Sigmoid colon (tissue), 4 donors: ENCODE measurements around the gene PLA2G5.

Source experiments
- EP300 ChIP-seq, 4 donors: sonication (generic); formaldehyde crosslinking; IDR thresholded peaks; one replicate each; pipeline ENCODE4 v1.6.1; 2017; ENCODE audit warnings: antibody characterized with exemption in 4 of 4
- TF ChIP-seq, protein P1 (sequence below), 4 experiments: fragments of 450-650 bp in 3 of 4; fragments of 200-600 bp in 1 of 4; IDR thresholded peaks; one replicate each; pipeline ENCODE4 v1.5.1; 2016 to 2019; ENCODE audit warnings: antibody characterized with exemption in 4 of 4, mild to moderate bottlenecking in 3 of 4, moderate library complexity in 2 of 4

DNA sequence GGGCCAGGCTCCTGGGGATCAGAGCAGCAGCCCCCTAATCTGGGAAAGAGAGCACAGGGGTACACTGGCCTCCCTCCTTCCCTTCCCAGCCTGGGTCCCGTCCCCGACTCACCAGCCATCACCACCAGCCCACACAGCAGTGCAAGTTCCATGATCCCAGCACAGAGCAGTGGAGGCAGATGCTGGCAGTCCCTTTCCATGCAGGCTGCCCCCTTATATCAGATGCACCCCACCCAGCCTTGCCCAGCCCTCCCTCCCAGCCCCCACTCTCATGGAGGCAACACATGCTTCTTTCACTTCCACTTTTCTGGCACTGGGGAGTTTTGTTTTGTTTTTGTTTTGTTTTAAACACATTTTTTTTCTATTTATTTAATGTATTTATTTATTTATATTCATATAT, 49.4 kb downstream of the PLA2G5 start, which contains the start of gene PLA2G2D:
- TF ChIP-seq EP300 (IDR thresholded peaks at IDR 0.05), result no peak
- TF ChIP-seq, protein P1, sequence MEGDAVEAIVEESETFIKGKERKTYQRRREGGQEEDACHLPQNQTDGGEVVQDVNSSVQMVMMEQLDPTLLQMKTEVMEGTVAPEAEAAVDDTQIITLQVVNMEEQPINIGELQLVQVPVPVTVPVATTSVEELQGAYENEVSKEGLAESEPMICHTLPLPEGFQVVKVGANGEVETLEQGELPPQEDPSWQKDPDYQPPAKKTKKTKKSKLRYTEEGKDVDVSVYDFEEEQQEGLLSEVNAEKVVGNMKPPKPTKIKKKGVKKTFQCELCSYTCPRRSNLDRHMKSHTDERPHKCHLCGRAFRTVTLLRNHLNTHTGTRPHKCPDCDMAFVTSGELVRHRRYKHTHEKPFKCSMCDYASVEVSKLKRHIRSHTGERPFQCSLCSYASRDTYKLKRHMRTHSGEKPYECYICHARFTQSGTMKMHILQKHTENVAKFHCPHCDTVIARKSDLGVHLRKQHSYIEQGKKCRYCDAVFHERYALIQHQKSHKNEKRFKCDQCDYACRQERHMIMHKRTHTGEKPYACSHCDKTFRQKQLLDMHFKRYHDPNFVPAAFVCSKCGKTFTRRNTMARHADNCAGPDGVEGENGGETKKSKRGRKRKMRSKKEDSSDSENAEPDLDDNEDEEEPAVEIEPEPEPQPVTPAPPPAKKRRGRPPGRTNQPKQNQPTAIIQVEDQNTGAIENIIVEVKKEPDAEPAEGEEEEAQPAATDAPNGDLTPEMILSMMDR (IDR thresholded peaks at IDR 0.05), result no peak
